H1 (cell line): ENCODE results near the gene PIGH. TPM values are rescaled to one million over a fixed set of nuclear protein-coding genes. Genes with fewer than 3 reads are reported as not detected.

Experiments
- CTCF ChIA-PET: fragments of 300-600 bp; sonication (Branson Sonifier 250); formaldehyde crosslinking; loops from one replicate; lab custom pipeline; 2021; ENCODE audit not compliant: partially characterized antibody; lab: Charles Lee
- POLR2A ChIA-PET: fragments of 300-600 bp; sonication (Branson Sonifier 250); formaldehyde crosslinking; loops from one replicate; lab custom pipeline; 2021; ENCODE audit warnings: inconsistent platforms; ENCODE audit not compliant: partially characterized antibody; lab: Charles Lee
- DNase-seq, 2 experiments: peaks; one replicate each; pipeline versions ENCODE4 v3.0.0 to v3.0.0-alpha.2; 2010 to 2022; ENCODE audit warnings: low spot score in 2 of 2, low read depth in 1 of 2, mixed read lengths in 1 of 2
- FAIRE-seq: peaks from 2 replicates; lab custom pipeline; 2011; peaks lifted over from hg19 to GRCh38; lab: Jason Lieb, UNC
- H2AFZ ChIP-seq: 2 replicates; pipeline ENCODE4 v1.8.1; 2012; ENCODE audit warnings: low read length, inconsistent platforms
- H2AK5ac ChIP-seq: 2 replicates; pipeline ENCODE4 v1.6.1; 2013; ENCODE audit warnings: low read depth, low read length
- H2BK120ac ChIP-seq: replicated peaks from 2 replicates; pipeline ENCODE3; 2013; ENCODE audit warnings: low read depth, low read length, inconsistent platforms
- H2BK12ac ChIP-seq: 2 replicates; pipeline ENCODE4 v1.6.1; 2013; ENCODE audit warnings: low read depth, low read length
- H2BK15ac ChIP-seq: 2 replicates; pipeline ENCODE4 v1.6.1; 2013; ENCODE audit warnings: low read length
- H2BK20ac ChIP-seq: 2 replicates; pipeline ENCODE4 v1.6.1; 2013; ENCODE audit warnings: low read length
- H2BK5ac ChIP-seq: 2 replicates; pipeline ENCODE4 v1.6.1; 2013; ENCODE audit warnings: low read depth, low read length
- H3K14ac ChIP-seq: 2 replicates; pipeline ENCODE4 v1.6.1; 2013; ENCODE audit warnings: inconsistent platforms; ENCODE audit not compliant: insufficient read length
- H3K18ac ChIP-seq: 2 replicates; pipeline ENCODE4 v1.6.1; 2013; ENCODE audit warnings: low read length; ENCODE audit errors: extremely low read depth
- H3K23ac ChIP-seq: 2 replicates; pipeline ENCODE4 v1.6.1; 2013; ENCODE audit warnings: inconsistent platforms; ENCODE audit not compliant: insufficient read length
- H3K23me2 ChIP-seq: 2 replicates; pipeline ENCODE4 v1.6.1; 2013; ENCODE audit warnings: low read depth, low read length
- H3K27ac ChIP-seq: 2 replicates; pipeline ENCODE4 v1.6.1; 2011; ENCODE audit warnings: low read depth, low read length, inconsistent platforms
- H3K27me3 ChIP-seq, 4 experiments: replicated peaks in 1 of 4; 1 replicate in 1 of 4; 2 replicates in 3 of 4; pipeline versions ENCODE4 v1.6.1 to v1.8.1; 2011 to 2013; ENCODE audit warnings: low read length in 3 of 4, mild to moderate bottlenecking in 3 of 4, inconsistent platforms in 2 of 4, mixed read lengths in 2 of 4, moderate library complexity in 1 of 4; ENCODE audit not compliant: control insufficient read depth in 3 of 4, insufficient read depth in 3 of 4; ENCODE audit errors: extremely low read depth in 1 of 4
- H3K36me3 ChIP-seq, 4 experiments: 2 replicates each; pipeline versions ENCODE4 v1.6.1 to v1.8.1; 2011 to 2013; ENCODE audit warnings: mild to moderate bottlenecking in 4 of 4, low read length in 3 of 4, moderate library complexity in 2 of 4, control low read depth in 1 of 4, inconsistent platforms in 1 of 4; ENCODE audit not compliant: insufficient read depth in 4 of 4, control insufficient read depth in 2 of 4
- H3K4ac ChIP-seq: replicated peaks from 2 replicates; pipeline ENCODE3; 2013; ENCODE audit warnings: low read length, low read depth, mixed read lengths, inconsistent platforms; ENCODE audit not compliant: insufficient read length
- H3K4me1 ChIP-seq, 4 experiments: replicated peaks in 1 of 4; 1 replicate in 1 of 4; 2 replicates in 3 of 4; pipeline versions ENCODE4 v1.6.1 to v1.8.1; 2011 to 2013; ENCODE audit warnings: low read length in 3 of 4, inconsistent platforms in 2 of 4, mixed read lengths in 1 of 4; ENCODE audit not compliant: insufficient read depth in 4 of 4, control insufficient read depth in 3 of 4
- H3K4me2 ChIP-seq, 2 experiments: 2 replicates each; pipeline versions ENCODE4 v1.6.1 to v1.8.1; 2011 to 2013; ENCODE audit warnings: low read depth in 2 of 2, low read length in 2 of 2, control low read depth in 1 of 2, inconsistent platforms in 1 of 2, mild to moderate bottlenecking in 1 of 2; ENCODE audit not compliant: insufficient read depth in 1 of 2
- H3K4me3 ChIP-seq, 4 experiments: fragments of 200-600, 300-600 bp in 1 of 4; sonication (generic), shearing (Covaris generic), sonication (Bioruptor Twin) in 1 of 4; 2 replicates each; pipeline versions ENCODE4 v1.5.1 to v1.8.1; 2011 to 2016; ENCODE audit warnings: low read length in 4 of 4, low read depth in 3 of 4, control low read depth in 2 of 4, inconsistent platforms in 2 of 4, mild to moderate bottlenecking in 2 of 4, mixed read lengths in 1 of 4, moderate library complexity in 1 of 4; ENCODE audit not compliant: insufficient read depth in 2 of 4; ENCODE audit errors: extremely low read depth in 1 of 4
- H3K56ac ChIP-seq: replicated peaks from 2 replicates; pipeline ENCODE3; 2013; ENCODE audit warnings: low read depth, mild to moderate bottlenecking, mixed read lengths, low read length, inconsistent platforms; ENCODE audit not compliant: insufficient read length
- H3K79me1 ChIP-seq: 2 replicates; pipeline ENCODE4 v1.6.1; 2013; ENCODE audit warnings: low read depth, low read length, control low read depth
- H3K79me2 ChIP-seq, 2 experiments: 2 replicates each; pipeline versions ENCODE4 v1.6.1 to v1.8.1; 2012 to 2013; ENCODE audit warnings: low read length in 2 of 2, mild to moderate bottlenecking in 2 of 2, inconsistent platforms in 1 of 2; ENCODE audit not compliant: insufficient read depth in 2 of 2, control insufficient read depth in 1 of 2
- H3K9ac ChIP-seq, 4 experiments: replicated peaks in 1 of 4; 1 replicate in 1 of 4; 2 replicates in 3 of 4; pipeline versions ENCODE4 v1.6.1 to v1.8.1; 2011 to 2013; ENCODE audit warnings: low read depth in 3 of 4, low read length in 3 of 4, control low read depth in 2 of 4, mild to moderate bottlenecking in 2 of 4, moderate library complexity in 2 of 4, inconsistent platforms in 1 of 4; ENCODE audit errors: extremely low read depth in 1 of 4
- H3K9me3 ChIP-seq, 2 experiments: 2 replicates each; pipeline versions ENCODE4 v1.6.1 to v1.8.1; 2012 to 2013; ENCODE audit warnings: mild to moderate bottlenecking in 2 of 2, moderate library complexity in 2 of 2, control low read depth in 1 of 2, inconsistent platforms in 1 of 2, low read depth in 1 of 2, low read length in 1 of 2, mixed read lengths in 1 of 2; ENCODE audit not compliant: insufficient read depth in 2 of 2
- H4K20me1 ChIP-seq, 2 experiments: replicated peaks in 1 of 2; 2 replicates each; pipeline versions ENCODE3 to v1.8.1; 2011 to 2013; ENCODE audit warnings: inconsistent platforms in 2 of 2, low read length in 2 of 2, mild to moderate bottlenecking in 1 of 2; ENCODE audit not compliant: insufficient read depth in 2 of 2, control insufficient read depth in 1 of 2
- H4K5ac ChIP-seq: 2 replicates; pipeline ENCODE4 v1.6.1; 2013; ENCODE audit warnings: low read length, low read depth, mixed read lengths, inconsistent platforms; ENCODE audit not compliant: insufficient read length
- H4K8ac ChIP-seq: 2 replicates; pipeline ENCODE4 v1.8.0; 2013; ENCODE audit warnings: mild to moderate bottlenecking, moderate library complexity, low read length, inconsistent platforms; ENCODE audit not compliant: insufficient read depth; ENCODE audit errors: extremely low read depth
- H4K91ac ChIP-seq: replicated peaks from 2 replicates; pipeline ENCODE3; 2013; ENCODE audit warnings: low read length, mixed read lengths, inconsistent platforms; ENCODE audit not compliant: insufficient read length
- BACH1 ChIP-seq: IDR thresholded peaks from 2 replicates; pipeline ENCODE4 v1.6.1; 2012; ENCODE audit warnings: low read length, improper control_type of control experiment
- BCL11A ChIP-seq, 2 experiments: IDR thresholded peaks; one replicate each; pipeline ENCODE4 v1.6.1; 2011; ENCODE audit warnings: low read depth in 2 of 2, low read length in 2 of 2, mild to moderate bottlenecking in 2 of 2
- GTF2F1 ChIP-seq: IDR thresholded peaks from 2 replicates; pipeline ENCODE4 v1.6.1; 2012; ENCODE audit warnings: low read depth, low read length, improper control_type of control experiment, borderline replicate concordance
- KDM1A ChIP-seq: fragments of 200-600, 300-600 bp; sonication (generic); IDR thresholded peaks from 2 replicates; pipeline ENCODE4 v1.7.1; 2016; ENCODE audit warnings: mild to moderate bottlenecking, low read length, borderline replicate concordance
- NRF1 ChIP-seq: IDR thresholded peaks from 2 replicates; pipeline ENCODE4 v1.6.1; 2011; ENCODE audit warnings: mild to moderate bottlenecking, low read depth, low read length, improper control_type of control experiment
- POLR2A ChIP-seq, 2 experiments: IDR thresholded peaks; 1 replicate in 1 of 2; 2 replicates in 1 of 2; pipeline ENCODE4 v1.6.1; 2011; ENCODE audit warnings: low read depth in 2 of 2, low read length in 2 of 2, mild to moderate bottlenecking in 2 of 2; ENCODE audit errors: control extremely low read depth in 1 of 2
- RAD21 ChIP-seq, 2 experiments: IDR thresholded peaks in 1 of 2; conservative IDR thresholded peaks in 1 of 2; 2 replicates each; pipeline ENCODE4 v1.6.1; 2011; ENCODE audit warnings: low read depth in 2 of 2, low read length in 2 of 2, improper control_type of control experiment in 1 of 2, inconsistent platforms in 1 of 2, mild to moderate bottlenecking in 1 of 2, moderate library complexity in 1 of 2
- SAP30 ChIP-seq: fragments of 300-600 bp; sonication (generic); IDR thresholded peaks from 2 replicates; pipeline ENCODE4 v1.7.1; 2012; ENCODE audit warnings: low read length, moderate library complexity, mild to moderate bottlenecking, inconsistent platforms; ENCODE audit not compliant: insufficient read depth, insufficient replicate concordance
- SP1 ChIP-seq: IDR thresholded peaks from 2 replicates; pipeline ENCODE4 v1.6.1; 2011; ENCODE audit warnings: low read depth, low read length
- TAF1 ChIP-seq: IDR thresholded peaks from 2 replicates; pipeline ENCODE4 v1.6.1; 2011; ENCODE audit warnings: mild to moderate bottlenecking, low read depth, low read length
- TBP ChIP-seq: IDR thresholded peaks from 2 replicates; pipeline ENCODE4 v1.6.1; 2011; ENCODE audit warnings: low read depth, low read length, improper control_type of control experiment
- ZNF274 ChIP-seq: IDR thresholded peaks from 2 replicates; pipeline ENCODE4 v1.7.0; 2012; ENCODE audit warnings: low read length, borderline replicate concordance; ENCODE audit errors: extremely low read depth
- WGBS, 2 experiments: shearing (Covaris generic) in 1 of 2; methylation state at CpG; one replicate each; pipeline versions ENCODE4 v1.1.6 to v1.1.7; 2013 to 2015; ENCODE audit warnings: low lambda C conversion rate in 2 of 2, mixed read lengths in 2 of 2, inconsistent platforms in 1 of 2, low coverage in 1 of 2, missing lambda C conversion rate in 1 of 2; ENCODE audit not compliant: insufficient replicate concordance in 2 of 2, insufficient coverage in 1 of 2, insufficient read length in 1 of 2; ENCODE audit errors: extremely low coverage in 1 of 2, missing lambda C conversion rate in 1 of 2; 5-methylcytosine and 5-hydroxymethylcytosine counted together
- polyA plus RNA-seq, 7 experiments: library from polyadenylated mRNA; depleted of rRNA in 3 of 7; stranded (reverse) in 5 of 7; unstranded in 2 of 7; fragments of >200 nt in 5 of 7; fragments of 200-250 nt in 2 of 7; gene quantifications; 1 replicate in 5 of 7; 2 replicates in 1 of 7; 4 replicates in 1 of 7; pipeline versions ENCODE4 v1.2.1 to v1.2.3, GENCODE V29; 2011 to 2013; ENCODE audit warnings: missing spikeins in 2 of 7, mixed read lengths in 2 of 7
- total RNA-seq: library from RNA; stranded (reverse); fragmentation: NEBNext Ultra II Directional; extraction: Animal tissue kit (Norgen Biotek cat#: 25700); gene quantifications from 2 replicates; pipeline ENCODE4 v1.2.1, GENCODE V29; 2021

Gene PIGH
- total and polyA plus RNA-seq, 2 of the 8 experiments (the other 6 are each of a cell fraction or from before 2014, with no cell fraction given) = 7.2 to 8.6 TPM

DNA sequence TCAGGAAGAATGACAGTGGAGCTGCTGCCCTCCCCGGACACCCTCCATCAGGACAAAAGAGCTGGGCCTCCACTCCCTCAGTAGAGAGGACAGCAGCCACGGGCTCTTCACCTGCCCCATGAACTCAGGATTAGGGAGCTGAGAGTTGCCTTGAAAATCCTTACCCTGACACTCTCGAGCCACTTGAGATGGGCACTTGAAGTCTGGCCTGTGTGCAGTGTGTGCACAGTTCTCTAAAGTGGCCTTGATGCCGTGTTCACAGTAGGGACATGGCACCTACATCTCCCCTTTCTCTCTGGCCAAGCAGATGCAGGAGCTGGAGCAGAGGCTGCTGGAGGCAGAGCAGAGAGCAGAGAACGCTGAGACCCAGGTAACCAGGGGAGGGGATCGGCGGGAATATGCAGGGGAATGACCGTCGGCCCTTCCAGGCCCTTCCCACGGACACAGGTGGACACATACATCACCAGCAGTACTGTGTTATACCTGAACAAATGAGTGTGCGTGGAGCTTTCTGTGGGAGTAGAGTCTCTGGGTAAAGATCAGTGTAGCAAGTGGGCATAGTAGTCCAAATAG is 44.5 kb downstream of the PIGH start:
- no peak overlapping the region for H3K23ac ChIP-seq
- ChIA-PET CTCF (interaction anchor here (0.8 to 18.2 kb wide), 11 partner anchors 11 to 149 kb away, joined by 3 to 187 read pairs (median 4); no protein-coding TSS in a partner anchor), POLR2A (interaction anchor here (1.0 to 1.6 kb wide), 2 partner anchors 13 to 14 kb away, joined by 3 to 5 read pairs; no protein-coding TSS in a partner anchor)
- no peaks in the 10 kb centered on the region; a peak in 1 of 8 replicates for H3K36me3 ChIP-seq
- H3K79me2 ChIP-seq = no peaks in the 10 kb centered on the region
- H3K27ac ChIP-seq = no peak overlapping the region
- DNase-seq (no peak), FAIRE-seq (no peak)
- H2AK5ac ChIP-seq = no peak overlapping the region
- H3K23me2 ChIP-seq = no peaks in the 10 kb centered on the region
- H4K5ac ChIP-seq = no peak overlapping the region
- no peak overlapping the region for H2AFZ ChIP-seq
- no peak overlapping the region for H2BK5ac ChIP-seq
- H2BK120ac ChIP-seq = no peak overlapping the region
- H3K18ac ChIP-seq = no peak overlapping the region
- peaks cover 0 to 3% (median under 1%) of the 10 kb centered on the region in 4 experiments; a peak in 2 of 7 replicates for H3K4me1 ChIP-seq
- no peak overlapping the region for H4K91ac ChIP-seq
- no peak overlapping the region for H3K9ac ChIP-seq
- H3K4ac ChIP-seq = no peak overlapping the region
- H4K8ac ChIP-seq = no peak overlapping the region
- 84% methylated on average over 11 of the region's 11 CpGs; no CpG with 5 or more reads in 1 of the 2 experiments for WGBS, 2 experiments
- H3K4me3 ChIP-seq = no peak overlapping the region
- H3K56ac ChIP-seq = no peak overlapping the region
- H3K79me1 ChIP-seq = no peaks in the 10 kb centered on the region
- no peak overlapping the region for H2BK15ac ChIP-seq
- no peak overlapping the region for H2BK20ac ChIP-seq
- no peak overlapping the region for H3K14ac ChIP-seq
- no peaks in the 10 kb centered on the region for H4K20me1 ChIP-seq
- H2BK12ac ChIP-seq = no peak overlapping the region
- H3K4me2 ChIP-seq = no peak overlapping the region
- H3K27me3 ChIP-seq = no peaks in the 10 kb centered on the region
- H3K9me3 ChIP-seq = no peaks in the 10 kb centered on the region
- TF ChIP-seq KDM1A = no peak
- TF ChIP-seq NRF1 = no peak
- TF ChIP-seq GTF2F1 = no peak
- TF ChIP-seq RAD21 (IDR thresholded peaks at IDR 0.05 in 1 of 2, conservative IDR thresholded peaks at IDR 0.05 in 1 of 2; ENCODE audit: low read depth in 2 of 2, low read length in 2 of 2) = no peak
- no peak for TF ChIP-seq TBP
- no peak for TF ChIP-seq ZNF274
- TF ChIP-seq SAP30 = no peak
- TF ChIP-seq BACH1 = no peak
- TF ChIP-seq TAF1 = no peak
- TF ChIP-seq SP1 = no peak
- no peak for TF ChIP-seq POLR2A (IDR thresholded peaks at IDR 0.05; ENCODE audit: control extremely low read depth in 1 of 2, low read depth in 2 of 2, low read length in 2 of 2)
- no peak for TF ChIP-seq BCL11A (IDR thresholded peaks at IDR 0.05; ENCODE audit: low read depth in 2 of 2, low read length in 2 of 2)
